Left forelimb (tissue), 1 donor: ENCODE measurements around the gene MYLK2.
"Not testable (repeated sequence)": the region's sequence is repeated elsewhere in the genome, so short reads cannot be mapped to it uniquely, and the experiment has no call there.

Experiments used
- DNase-seq: peaks from one replicate; pipeline ENCODE4 v3.0.0-alpha.2; 2018; ENCODE audit warnings: low spot score

Gene MYLK2

DNA sequence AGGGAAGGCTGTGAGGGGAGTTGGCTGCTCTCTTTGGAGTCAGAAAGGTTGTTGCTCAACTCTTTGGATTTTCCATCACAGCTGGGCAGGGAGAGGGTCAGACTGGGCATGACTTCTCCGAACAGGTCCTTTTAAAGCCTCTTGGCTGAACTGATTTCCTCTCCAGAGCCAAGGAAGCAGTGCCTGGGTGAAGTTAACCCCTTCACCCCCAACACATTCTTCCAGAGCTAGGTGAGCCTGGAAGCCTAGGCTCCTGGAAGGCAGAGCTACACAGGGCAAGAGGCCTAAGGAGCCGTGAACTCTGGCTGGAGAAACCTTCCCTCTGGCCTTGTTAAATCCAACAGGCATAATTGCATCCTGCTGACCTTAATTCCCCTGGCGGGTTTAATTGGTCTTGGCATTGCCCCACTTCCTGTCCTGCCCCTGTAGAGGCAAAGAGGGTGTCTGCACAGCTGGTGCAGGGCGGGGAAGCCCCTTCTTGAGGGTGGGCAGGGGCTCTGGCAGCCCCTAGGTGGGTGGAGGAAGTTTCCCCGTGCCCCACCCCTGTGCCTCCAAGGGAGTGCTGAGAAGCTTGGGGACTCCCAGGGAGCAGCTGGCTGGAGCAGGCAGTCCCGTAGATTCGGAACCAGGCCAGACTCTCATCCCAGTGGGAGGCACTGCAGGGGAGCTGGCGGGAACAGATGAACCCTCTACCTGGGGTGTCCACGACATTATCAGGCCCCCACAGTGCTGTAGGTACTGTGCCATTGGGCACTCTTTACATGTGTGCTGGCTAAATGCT, 3.6 kb upstream of the MYLK2 start:
- DNase-seq = no peak

DNA sequence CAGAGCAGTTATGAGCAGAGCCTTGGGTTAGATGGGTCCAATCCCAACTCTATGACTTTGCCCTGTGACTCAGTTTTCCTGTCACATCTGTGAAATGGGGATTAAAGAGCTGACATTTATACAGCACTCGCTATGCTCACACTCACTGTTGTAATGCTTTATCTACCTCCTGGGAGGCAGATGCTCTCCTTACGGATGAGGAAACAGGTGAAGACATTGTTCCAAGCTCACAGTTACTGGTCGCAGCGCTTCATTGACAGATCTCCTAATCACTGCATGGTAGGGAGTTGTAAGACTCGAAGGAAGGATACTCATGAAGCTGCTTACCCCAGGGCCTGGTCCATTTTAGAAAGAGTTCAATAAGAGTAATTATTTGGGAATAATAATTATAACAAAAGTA, 2.9 kb upstream of the MYLK2 start:
- no peak for DNase-seq

DNA sequence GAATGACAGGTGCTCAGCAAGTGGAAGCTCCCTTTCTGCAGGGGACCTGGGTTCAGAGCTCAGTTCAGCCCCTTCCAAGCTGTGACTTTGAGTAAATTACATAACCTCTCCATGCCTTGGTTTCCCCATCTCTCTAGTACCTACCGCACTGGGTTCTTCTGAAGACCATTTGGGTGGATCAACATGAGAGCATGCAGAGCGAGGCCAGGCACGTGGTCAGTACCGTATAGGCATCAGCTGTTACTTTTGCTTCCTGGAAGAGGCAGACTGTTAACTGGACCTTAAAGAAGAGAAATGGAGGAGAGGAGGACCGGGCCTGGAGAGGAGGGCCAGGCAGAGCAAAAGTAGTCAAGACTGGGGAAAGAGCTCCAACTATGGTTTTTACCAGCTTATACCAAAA, 1.7 kb upstream of the MYLK2 start:
- DNase-seq = no peak

DNA sequence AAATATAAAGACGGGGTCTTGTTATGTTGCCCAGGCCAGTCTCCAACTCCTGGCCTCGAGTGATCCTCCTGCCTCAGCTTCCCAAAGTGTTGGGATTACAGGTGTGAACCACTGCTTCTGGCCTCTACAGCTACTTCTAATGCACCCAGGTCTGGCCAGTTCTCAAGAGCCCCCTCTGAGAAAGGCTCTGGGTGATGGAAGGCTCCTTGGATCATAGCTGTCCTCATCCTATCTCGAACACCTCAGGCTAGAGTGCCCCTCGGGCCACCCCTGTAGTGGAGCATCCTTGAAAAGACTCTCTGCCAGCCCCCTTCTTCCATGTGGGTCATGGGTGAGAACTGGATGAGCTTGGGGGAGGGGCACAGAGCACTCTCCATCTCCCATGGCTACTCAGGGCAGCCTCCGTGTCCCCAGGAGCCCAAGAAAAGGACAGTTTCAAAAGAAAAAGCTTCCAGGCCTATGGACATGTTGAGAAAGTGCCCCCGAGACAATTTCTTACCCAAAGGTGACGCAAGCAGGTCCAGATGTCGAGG, 714 bp upstream of the MYLK2 start:
- no peak for DNase-seq

DNA sequence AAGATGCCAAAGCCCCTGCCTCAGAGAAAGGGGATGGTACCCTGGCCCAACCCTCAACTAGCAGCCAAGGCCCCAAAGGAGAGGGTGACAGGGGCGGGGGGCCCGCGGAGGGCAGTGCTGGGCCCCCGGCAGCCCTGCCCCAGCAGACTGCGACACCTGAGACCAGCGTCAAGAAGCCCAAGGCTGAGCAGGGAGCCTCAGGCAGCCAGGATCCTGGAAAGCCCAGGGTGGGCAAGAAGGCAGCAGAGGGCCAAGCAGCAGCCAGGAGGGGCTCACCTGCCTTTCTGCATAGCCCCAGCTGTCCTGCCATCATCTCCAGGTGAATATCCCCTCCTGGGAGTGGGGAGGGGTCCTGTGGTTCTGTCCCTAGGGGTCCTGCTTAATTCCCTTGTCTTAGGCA, 1.1 kb downstream of the MYLK2 start:
- DNase-seq = no peak

DNA sequence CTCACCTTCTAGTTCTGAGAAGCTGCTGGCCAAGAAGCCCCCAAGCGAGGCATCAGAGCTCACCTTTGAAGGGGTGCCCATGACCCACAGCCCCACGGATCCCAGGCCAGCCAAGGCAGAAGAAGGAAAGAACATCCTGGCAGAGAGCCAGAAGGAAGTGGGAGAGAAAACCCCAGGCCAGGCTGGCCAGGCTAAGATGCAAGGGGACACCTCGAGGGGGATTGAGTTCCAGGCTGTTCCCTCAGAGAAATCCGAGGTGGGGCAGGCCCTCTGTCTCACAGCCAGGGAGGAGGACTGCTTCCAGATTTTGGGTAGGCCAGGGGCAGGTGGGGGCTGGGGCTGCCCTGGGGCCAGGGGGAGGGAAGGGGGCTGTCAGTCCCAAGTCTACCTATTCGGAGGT, 2.3 kb downstream of the MYLK2 start:
- DNase-seq = no peak

DNA sequence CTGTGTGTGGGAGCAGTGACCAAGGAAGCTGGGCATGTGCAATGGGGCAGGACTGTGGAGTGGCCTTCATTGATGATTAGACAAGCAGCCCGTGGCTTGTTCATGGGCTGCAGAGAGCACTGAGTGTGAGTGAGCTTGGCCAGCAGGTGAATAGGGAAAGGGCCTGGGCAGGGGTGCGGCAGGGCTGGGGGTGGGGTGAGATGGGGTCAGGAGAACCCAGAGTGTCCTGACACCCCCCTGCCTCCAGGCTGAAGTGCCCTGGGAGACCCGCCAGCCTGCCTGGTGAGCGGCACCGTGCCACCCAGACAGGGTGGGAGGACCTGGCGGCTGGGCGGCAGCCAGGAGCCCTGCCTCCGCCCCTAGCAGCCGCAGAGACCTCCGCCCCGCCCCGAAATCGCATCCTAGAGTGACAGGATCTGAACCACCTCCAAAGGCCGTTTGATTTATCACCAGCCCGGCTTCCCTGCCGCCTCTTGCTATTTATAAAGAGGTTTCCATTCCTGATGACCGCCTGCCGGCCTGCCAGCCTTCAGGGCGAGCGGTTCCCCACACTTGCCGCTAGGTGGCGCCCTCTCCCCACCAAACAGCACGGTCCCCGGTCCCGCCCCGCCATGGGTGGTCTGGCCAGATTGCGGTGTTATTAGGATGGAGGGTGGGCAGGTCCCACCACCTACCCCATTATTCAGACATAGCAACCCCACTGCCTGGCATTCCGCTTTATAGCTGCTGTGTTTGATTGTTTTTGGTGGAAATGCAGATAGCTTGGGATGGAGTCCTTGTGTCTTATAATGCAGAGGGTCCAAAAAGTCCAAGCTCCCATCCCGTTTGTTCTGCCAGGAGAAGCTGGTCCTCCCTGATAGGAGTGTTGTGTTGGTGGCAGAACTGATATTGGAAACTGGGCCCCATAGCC, 3.5 kb downstream of the MYLK2 start:
- DNase-seq = peak; percentile 91

DNA sequence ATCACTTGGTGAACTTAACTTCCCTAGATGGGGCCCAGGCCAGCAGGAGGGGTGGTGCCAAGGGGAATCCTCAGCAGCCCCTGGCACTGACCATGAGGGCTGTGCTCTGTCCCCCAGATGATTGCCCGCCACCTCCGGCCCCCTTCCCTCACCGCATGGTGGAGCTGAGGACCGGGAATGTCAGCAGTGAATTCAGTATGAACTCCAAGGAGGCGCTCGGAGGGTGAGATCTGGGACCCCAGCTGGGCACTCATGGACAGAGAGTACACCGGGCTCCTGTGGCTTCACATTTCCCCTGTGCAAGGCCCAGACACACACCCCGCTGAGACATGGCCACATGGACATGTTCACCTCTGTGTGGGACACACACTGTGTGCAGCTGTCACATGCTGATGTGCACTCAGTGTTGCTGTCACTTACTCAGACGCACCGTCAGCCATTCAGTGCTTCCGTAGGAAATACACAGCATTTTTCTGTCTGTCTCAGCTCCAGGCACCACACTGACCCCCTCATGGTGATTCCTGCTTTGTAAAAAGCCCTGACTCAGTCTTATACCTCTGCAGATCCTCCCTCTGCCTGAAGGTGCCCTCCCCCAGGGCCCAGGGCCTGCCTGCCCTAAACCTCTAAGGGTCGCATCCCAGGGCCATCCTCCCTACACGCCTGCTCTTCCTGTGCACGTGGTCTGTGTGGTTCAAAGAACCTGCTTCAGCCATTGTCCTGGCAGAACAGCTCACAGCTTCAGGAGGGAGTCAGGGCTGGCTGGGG, 4.4 kb downstream of the MYLK2 start:
- no peak for DNase-seq

DNA sequence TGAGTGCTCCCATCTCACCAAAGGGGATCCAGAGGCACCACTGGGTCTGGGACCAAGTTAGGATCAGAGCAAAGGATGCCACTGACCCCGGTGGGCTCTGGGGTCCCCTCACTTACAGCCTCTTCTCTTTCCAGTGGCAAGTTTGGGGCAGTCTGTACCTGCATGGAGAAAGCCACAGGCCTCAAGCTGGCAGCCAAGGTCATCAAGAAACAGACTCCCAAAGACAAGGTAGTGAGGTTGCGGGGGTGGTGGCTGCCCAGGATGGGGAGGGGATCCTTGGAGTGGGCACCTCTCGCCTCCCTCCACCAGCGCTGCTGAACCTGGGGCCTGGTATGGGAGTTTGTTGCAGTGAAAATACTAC, 4.9 kb downstream of the MYLK2 start:
- DNase-seq = no peak

DNA sequence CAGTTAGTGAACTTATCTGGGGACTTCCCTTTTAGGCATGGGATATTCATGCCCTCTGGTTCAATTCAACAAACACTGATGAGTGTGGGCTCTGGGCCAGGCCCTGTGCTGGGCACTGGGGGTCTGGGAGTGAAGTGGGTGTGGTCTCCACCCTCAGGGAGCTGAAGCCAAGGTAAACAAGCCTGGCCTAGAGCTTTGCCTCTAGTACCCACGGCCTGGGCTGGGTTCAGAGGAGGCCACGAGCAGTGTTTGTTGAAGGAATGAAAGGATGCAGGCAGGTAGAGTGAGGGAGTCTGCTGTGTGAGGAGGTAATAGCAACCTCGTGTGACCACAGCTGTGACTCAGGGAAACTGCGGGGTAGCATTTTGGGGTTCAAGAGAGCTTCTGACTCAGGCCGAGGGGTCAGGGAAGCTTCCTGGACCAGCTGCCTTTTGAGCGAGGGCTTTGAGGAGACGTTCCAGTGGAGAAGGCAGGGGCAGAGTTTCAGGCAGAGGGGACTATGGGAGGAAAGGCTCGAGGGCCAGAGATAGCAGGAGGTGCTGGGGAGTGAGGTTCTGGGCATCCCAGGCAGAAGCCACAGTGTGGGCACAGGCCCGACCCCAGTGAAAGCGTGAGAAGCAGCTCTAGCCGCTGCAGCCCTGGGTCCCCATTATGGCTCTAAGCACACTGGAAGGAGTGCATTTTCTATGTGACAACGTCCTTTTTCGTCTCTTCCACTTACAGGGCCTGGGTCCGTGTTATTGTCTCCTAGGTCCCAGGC, 5.6 kb downstream of the MYLK2 start:
- no peak for DNase-seq

DNA sequence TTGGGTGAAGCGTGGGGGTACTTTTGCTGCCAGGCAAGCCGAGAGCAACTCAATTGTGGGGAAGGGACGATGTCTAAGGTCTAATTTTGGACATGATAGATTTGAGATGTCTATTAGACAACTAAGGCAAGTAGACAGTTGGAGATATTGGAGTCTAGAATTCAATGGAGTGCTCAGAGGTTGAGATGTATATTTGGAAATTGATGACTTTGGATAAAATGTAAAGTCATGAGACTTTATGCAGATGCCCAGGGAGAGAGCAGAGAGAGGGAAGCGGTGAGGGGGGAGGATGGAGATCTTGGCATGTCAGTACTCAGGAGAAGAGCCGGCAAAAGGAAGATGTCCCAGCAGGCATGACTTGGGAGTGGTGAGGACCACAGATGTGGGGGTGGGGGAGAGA, 6.9 kb downstream of the MYLK2 start:
- DNase-seq = no peak

DNA sequence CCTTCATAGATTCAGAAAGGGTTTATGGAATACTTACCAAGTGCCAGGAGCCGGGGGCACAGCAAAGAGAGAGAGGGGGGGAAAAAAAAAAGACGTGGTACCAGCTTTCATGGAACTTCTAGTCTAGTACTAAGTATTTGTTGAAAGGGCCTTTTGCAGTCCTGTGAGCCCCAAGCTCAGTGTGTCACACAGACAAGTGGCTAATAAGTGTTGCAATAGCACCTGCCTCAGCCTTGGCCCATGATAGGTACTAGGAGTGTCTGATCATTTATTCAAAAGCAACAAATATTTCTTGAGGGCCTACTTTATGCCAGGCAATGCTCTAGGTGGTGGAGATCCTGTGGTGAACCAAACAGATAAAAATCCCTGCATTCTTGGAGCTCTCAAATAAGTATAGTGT, 7.9 kb downstream of the MYLK2 start:
- no peak for DNase-seq

DNA sequence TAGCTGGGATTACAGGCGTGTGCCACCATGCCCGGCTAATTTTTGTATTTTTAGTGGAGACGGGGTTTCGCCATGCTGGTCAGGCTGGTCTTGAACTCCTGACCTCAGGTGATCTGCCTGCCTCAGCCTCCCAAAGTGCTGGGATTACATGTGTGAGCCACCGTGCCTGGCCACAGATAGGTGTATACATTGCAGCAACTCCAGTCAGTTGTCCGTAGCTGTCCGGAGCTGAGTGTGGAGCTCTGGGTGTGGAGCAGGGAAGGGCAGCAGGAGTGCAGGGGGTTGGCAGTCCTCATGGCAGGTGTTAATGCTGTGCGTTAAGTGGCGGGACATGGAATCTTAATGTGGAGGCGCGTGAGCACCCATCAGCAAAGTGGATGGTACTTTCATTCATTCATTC, 8.9 kb downstream of the MYLK2 start:
- not testable (repeated sequence) for DNase-seq

DNA sequence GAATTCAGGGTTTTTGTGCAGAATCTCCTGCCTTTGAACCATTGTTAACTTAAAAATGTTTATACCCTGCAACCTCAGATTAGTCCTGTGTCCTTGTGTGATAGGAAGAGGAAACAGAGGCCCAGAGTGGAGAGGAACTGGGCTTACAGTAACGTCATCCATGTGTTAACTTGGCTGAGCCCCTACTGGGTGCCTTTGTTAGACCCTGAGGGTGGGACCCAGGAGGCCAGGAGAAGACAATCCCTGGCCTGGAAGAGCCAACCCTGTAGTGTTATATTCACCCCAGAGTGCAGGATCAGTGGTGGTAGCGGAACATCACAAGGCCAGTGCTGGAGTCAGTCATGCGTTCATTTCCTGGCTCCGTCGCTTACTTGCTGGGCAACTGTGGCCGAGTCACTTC, 10.6 kb downstream of the MYLK2 start:
- no peak for DNase-seq

DNA sequence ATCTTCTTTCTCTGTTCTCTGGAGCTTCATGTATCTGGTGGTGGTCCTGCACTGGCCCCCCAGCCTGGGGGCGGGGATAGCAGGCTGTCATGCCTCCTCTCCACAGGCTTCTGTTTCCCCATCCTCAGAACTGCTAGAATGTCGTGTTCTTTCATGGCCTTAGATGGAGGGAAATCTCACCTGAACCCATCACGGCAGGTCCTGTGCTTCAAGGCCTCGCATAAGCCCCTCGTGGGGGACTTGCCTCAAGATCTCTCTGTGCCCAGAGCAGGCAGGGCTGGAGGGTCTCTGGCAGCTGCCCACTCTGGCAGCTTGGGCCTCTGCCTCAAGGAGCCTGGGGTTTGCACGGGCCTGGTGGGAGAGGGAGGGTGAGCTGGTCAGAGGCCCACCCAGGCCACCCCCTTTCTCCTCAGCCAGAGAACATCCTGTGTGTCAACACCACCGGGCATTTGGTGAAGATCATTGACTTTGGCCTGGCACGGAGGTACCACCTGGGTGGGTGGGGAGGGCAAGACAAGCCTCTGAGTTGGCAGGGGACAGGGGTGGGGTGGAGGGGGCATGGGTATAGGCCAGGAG, 11.3 kb downstream of the MYLK2 start:
- no peak for DNase-seq

DNA sequence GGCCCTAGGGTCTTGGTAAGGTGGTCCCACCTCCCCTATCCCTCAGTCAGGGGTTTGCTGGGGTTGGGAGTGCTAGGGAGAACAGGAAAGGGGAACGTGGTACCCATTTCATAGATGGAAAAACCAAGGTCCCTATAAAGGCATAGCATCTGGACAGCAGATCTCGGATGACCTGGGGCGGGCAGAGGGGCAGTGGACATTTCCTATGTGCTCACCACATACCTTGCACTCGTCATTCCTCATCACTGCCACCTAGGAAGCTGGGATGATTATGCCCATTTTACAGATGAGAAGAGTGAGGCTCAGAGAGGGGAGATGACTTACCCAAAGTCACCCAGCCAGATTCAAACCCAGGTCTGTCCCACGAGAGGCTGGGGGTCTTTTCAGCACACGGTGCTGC, 12.1 kb downstream of the MYLK2 start:
- DNase-seq = no peak

DNA sequence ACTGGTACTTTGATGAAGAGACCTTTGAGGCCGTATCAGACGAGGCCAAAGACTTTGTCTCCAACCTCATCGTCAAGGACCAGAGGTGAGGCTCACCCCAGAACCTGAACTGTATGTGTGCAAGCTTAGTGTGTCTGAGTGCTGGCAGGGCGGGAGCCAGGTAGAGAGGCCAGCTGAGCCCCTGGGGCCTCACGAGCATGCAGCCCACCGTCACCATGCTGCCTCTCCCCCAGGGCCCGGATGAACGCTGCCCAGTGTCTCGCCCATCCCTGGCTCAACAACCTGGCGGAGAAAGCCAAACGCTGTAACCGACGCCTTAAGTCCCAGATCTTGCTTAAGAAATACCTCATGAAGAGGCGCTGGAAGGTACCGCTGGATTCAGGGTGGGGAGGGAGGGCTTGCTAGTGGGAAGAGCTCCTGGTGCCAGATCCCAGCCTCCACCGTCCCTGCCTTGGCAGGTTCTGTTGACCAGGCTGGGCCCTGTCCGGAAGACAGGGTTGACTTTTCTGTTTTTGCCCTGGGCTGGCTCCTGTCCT, 12.7 kb downstream of the MYLK2 start:
- no peak for DNase-seq

DNA sequence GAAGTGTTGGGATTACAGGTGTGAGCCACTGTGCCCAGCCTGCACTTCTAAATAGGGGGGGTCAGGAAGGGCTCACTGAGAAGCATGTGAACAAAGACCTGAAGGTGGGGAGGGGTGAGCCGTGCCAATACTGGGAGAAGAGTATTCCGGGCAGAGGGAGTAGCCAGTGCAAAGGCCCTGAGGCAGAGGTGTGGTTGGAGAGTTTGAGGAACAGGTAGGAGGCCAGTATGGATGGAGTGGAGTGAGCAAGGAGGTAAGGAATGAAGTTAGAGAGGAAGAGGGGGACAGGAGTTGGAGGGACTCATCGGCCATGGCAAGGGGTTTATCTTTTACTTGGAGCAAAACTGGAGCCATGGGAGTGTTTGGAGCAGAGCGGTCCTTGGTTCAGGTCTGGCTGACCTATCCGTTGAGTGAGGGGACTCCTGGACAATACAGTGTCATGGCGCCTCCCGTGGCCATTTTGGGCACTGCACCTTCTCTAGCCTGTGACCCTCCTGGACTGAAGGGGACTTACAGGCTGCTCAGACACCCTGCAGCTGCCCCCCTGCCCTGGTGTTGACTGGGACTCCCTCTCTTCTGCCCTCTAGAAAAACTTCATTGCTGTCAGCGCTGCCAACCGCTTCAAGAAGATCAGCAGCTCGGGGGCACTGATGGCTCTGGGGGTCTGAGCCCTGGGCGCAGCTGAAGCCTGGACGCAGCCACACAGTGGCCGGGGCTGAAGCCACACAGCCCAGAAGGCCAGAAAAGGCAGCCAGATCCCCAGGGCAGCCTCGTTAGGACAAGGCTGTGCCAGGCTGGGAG, 14.2 kb downstream of the MYLK2 start:
- peak; percentile 82 for DNase-seq

DNA sequence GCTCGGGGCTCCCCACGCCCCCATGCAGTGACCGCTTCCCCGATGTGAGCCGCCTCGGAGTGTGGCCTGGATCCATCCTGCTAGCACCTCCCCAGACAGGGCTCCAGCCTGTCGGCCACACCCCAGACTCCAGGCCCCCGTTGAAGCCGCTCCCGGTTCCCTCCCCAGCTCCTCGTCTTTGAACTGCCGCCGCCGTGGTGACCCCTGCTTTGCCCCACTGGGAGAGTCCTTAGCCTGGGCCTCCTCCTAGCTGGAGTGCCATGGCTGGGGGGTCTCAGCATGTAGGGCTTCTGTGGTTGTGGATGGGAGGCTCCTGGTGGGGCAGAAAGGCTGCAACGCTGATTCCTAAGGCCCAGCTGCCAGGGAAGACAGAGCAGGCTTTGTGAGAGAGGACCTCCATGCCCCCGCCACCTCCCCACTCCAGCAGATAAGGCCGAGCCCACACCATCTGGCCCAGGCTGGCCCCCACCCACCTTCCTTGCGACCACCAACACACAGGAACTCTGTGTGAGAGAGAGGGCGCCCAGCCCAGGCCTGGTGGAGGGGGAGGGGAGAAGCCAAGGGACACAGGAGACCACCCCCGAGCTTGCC, 14.9 kb downstream of the MYLK2 start:
- no peak for DNase-seq

DNA sequence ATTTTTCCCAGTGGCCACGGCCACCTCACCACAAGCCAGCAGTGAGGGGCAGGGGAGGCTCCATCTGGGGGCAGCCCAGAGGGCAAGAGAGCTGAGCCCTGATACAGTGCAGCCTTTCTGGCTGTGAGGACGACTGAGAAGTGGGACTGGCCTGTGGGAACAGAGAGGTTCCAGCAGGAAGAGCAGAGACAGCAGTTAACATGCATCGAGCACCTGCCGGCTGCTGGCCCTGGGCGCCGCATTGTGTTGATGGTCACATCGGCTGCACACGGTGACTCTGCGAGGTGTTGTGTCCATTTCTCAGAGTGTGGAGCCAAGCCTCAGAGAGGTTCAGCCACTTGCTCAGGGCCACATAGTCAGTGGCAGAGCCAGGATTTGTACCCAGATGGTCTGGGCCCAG, 16.4 kb downstream of the MYLK2 start:
- DNase-seq = no peak
